ENCODE data around the gene SEMA4A. TPM values are rescaled to one million over a fixed set of nuclear protein-coding genes. Genes with fewer than 3 reads are reported as not detected.
"Not testable (repeated sequence)": the region's sequence is repeated elsewhere in the genome, so short reads cannot be mapped to it uniquely, and the experiment has no call there.

Gene SEMA4A
- total and polyA plus RNA-seq, 2 donors (not counting 1 experiment from before 2014, with no cell fraction given): 0.27 to 0.99 TPM

DNA sequence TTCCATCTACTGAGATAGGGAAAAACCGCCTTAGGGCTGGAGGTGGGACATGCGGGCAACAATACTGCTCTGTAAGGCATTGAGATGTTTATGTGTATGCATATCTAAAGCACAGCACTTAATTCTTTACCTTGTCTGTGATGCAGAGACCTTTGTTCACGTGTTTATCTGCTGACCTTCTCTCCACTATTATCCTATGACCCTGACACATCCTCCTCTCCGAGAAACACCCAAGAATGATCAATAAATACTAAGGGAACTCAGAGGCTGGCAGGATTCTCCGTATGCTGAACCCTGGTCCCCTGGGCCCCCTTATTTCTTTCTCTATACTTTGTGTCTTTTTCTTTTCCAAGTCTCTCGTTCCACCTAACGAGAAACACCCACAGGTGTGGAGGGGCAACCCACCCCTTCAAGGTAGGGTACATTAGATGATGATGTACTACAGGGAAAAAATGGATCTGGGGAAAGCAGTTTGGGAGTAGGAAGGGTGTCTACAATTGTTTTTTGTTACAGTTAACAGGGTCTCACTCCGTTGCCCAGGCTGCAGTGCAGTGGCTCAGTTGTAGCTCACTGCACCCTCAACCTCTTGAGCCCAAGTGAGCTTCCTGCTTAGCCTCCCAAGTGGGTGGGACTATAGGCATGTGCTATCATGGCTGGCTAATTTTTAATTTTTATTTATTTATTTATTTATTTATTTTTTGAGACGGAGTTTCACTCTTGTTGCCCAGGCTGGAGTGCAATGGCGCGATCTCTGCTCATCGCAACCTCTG lies 28.8 kb downstream of the SEMA4A start:
- H3K4me2 ChIP-seq (ENCODE audit: extremely low read depth, insufficient read depth, low read length); H3K4me1 ChIP-seq (ENCODE audit: control insufficient read depth, extremely low read depth, insufficient read depth, low read length); H3K79me2 ChIP-seq (ENCODE audit: control insufficient read depth, insufficient read depth, low read length); DNase-seq (ENCODE audit: low read depth in 2 of 2); H3K36me3 ChIP-seq (ENCODE audit: control insufficient read depth, insufficient read depth, low read length); H4K20me1 ChIP-seq (ENCODE audit: control insufficient read depth, extremely low read depth, insufficient read depth, low read length); H3K9ac ChIP-seq (ENCODE audit: insufficient read depth, low read length); H3K9me3 ChIP-seq (ENCODE audit: control insufficient read depth, insufficient read depth, low read depth, low read length); H3K4me3 ChIP-seq (replicated peaks in 1 of 4; ENCODE audit: control extremely low read depth in 1 of 4, insufficient read depth in 1 of 4, low read depth in 3 of 4, low read length in 4 of 4); H2AFZ ChIP-seq (ENCODE audit: low read length); H3K27ac ChIP-seq (ENCODE audit: insufficient read depth, low read length): not testable (repeated sequence)
- H3K27me3 ChIP-seq (ENCODE audit: control insufficient read depth, insufficient read depth, low read length): peaks cover 11% of the 10 kb centered on the region

DNA sequence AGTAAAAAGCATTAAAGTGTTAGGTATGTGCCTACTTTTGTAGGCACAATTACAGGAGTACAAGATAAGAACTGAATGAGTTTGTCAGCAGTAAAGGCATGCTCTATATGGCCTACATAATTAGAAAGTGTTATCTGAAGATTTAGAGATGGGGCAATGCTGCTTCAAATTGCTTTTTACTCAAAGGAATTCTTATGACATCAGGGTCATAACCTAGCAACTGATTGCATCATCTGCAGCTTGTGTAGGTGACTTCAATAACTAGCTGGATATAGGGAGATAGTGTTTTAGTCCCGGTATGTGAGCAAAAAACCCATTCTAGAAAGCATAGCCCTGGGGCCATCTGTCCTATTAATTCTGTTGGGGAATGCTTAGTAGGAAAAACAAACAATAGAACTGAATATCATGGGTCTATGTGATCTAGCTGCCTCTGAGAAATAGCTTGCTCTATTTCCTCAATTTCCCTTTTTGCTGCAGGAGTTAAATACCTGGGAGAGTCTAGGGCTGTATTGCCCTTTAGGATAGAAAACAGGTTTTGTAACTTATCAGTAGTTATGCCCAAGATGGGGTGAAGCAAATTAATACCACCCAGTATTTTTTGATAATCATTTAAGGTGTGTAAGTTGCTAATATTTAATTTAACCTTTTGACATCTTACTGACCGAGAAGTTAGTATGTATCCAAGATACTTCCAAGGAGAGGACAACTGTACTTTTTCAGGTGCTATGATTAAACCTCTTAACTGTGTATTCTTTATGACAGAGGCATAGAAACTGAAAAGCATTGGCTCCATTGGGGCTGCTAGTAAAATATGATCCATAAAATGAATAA lies 33.2 kb downstream of the SEMA4A start:
- not testable (repeated sequence) for H3K27ac ChIP-seq (ENCODE audit: insufficient read depth, low read length); H2AFZ ChIP-seq (ENCODE audit: low read length); H3K9ac ChIP-seq (ENCODE audit: insufficient read depth, low read length); H3K4me1 ChIP-seq (ENCODE audit: control insufficient read depth, extremely low read depth, insufficient read depth, low read length); DNase-seq (ENCODE audit: low read depth in 2 of 2); H3K4me2 ChIP-seq (ENCODE audit: extremely low read depth, insufficient read depth, low read length); H3K9me3 ChIP-seq (ENCODE audit: control insufficient read depth, insufficient read depth, low read depth, low read length); H3K27me3 ChIP-seq (ENCODE audit: control insufficient read depth, insufficient read depth, low read length); H3K36me3 ChIP-seq (ENCODE audit: control insufficient read depth, insufficient read depth, low read length); H3K4me3 ChIP-seq (replicated peaks in 1 of 4; ENCODE audit: control extremely low read depth in 1 of 4, insufficient read depth in 1 of 4, low read depth in 3 of 4, low read length in 4 of 4); H3K79me2 ChIP-seq (ENCODE audit: control insufficient read depth, insufficient read depth, low read length); H4K20me1 ChIP-seq (ENCODE audit: control insufficient read depth, extremely low read depth, insufficient read depth, low read length)

DNA sequence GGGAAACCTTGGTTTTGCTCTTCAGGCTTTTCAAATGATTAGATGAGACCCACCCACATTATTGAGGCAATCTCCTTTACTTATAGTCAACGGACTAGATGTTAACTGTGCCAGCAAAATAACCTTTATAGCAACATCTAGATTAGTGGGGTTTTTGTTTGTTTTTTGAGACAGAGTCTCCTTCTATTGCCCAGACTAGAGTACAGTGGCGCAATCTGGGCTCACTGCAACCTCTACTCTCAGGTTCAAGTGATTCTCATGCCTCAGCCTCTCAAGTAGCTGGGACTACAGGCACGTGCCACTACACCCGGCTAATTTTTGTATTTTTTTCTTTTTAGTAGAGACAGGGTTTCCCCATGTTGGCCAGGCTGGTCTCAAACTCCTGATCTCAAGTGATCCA lies 36.9 kb downstream of the SEMA4A start:
- H4K20me1 ChIP-seq (ENCODE audit: control insufficient read depth, extremely low read depth, insufficient read depth, low read length); H3K9ac ChIP-seq (ENCODE audit: insufficient read depth, low read length); H3K9me3 ChIP-seq (ENCODE audit: control insufficient read depth, insufficient read depth, low read depth, low read length); H3K36me3 ChIP-seq (ENCODE audit: control insufficient read depth, insufficient read depth, low read length); H3K4me3 ChIP-seq (replicated peaks in 1 of 4; ENCODE audit: control extremely low read depth in 1 of 4, insufficient read depth in 1 of 4, low read depth in 3 of 4, low read length in 4 of 4); DNase-seq (ENCODE audit: low read depth in 2 of 2); H3K27me3 ChIP-seq (ENCODE audit: control insufficient read depth, insufficient read depth, low read length); H3K27ac ChIP-seq (ENCODE audit: insufficient read depth, low read length); H3K4me2 ChIP-seq (ENCODE audit: extremely low read depth, insufficient read depth, low read length); H2AFZ ChIP-seq (ENCODE audit: low read length); H3K4me1 ChIP-seq (ENCODE audit: control insufficient read depth, extremely low read depth, insufficient read depth, low read length): not testable (repeated sequence)
- peaks cover 11% of the 10 kb centered on the region for H3K79me2 ChIP-seq (ENCODE audit: control insufficient read depth, insufficient read depth, low read length)

DNA sequence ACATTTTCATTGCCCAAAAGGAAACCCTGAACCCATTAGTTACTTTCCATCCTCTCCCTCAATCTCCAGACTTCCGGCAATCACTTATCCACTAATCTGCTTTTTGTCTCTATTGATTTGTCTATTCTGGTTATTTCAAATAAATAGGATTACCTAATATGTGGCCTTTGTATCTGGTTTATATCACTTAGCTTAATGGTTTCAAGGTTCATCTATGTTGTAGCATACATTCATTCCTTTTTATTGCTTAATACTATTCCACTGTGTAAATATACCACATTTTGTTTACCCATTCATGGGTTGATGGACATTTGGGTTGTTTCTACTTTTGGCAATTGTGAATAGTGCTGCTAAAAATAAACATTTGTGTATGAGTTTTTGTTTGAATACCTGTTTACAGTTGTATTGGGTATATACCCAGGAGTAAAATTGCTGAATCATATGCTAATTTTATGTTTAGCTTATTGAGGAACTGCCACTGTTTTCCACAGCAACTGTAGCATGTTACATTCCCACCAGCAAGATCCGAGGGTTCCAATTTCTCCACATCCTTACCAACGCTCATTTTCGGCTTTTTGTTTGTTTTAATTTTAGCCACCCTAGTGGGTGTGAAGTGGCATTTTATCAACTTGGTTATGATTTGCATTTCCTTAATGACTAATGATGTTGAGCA lies 38.0 kb downstream of the SEMA4A start:
- Histone ChIP-seq H2AFZ (ENCODE audit: low read length) (no peak overlapping the region), H3K4me2 (ENCODE audit: extremely low read depth, insufficient read depth, low read length) (no peak overlapping the region), H3K27me3 (ENCODE audit: control insufficient read depth, insufficient read depth, low read length) (no peaks in the 10 kb centered on the region), H3K36me3 (ENCODE audit: control insufficient read depth, insufficient read depth, low read length) (no peaks in the 10 kb centered on the region), H3K9ac (ENCODE audit: insufficient read depth, low read length) (no peak overlapping the region), H3K27ac (ENCODE audit: insufficient read depth, low read length) (no peak overlapping the region), H4K20me1 (ENCODE audit: control insufficient read depth, extremely low read depth, insufficient read depth, low read length) (no peaks in the 10 kb centered on the region), H3K4me3 (replicated peaks in 1 of 4; ENCODE audit: control extremely low read depth in 1 of 4, insufficient read depth in 1 of 4, low read depth in 3 of 4, low read length in 4 of 4) (no peak overlapping the region), H3K4me1 (ENCODE audit: control insufficient read depth, extremely low read depth, insufficient read depth, low read length) (peaks cover 5% of the 10 kb centered on the region), H3K79me2 (ENCODE audit: control insufficient read depth, insufficient read depth, low read length) (peaks cover 23% of the 10 kb centered on the region), H3K9me3 (ENCODE audit: control insufficient read depth, insufficient read depth, low read depth, low read length) (no peaks in the 10 kb centered on the region)
- no peak for DNase-seq (ENCODE audit: low read depth in 2 of 2)
- TF ChIP-seq EZH2 (IDR thresholded peaks at IDR 0.05; ENCODE audit: low read length, missing control alignments): no peak
- TF ChIP-seq, protein P1, sequence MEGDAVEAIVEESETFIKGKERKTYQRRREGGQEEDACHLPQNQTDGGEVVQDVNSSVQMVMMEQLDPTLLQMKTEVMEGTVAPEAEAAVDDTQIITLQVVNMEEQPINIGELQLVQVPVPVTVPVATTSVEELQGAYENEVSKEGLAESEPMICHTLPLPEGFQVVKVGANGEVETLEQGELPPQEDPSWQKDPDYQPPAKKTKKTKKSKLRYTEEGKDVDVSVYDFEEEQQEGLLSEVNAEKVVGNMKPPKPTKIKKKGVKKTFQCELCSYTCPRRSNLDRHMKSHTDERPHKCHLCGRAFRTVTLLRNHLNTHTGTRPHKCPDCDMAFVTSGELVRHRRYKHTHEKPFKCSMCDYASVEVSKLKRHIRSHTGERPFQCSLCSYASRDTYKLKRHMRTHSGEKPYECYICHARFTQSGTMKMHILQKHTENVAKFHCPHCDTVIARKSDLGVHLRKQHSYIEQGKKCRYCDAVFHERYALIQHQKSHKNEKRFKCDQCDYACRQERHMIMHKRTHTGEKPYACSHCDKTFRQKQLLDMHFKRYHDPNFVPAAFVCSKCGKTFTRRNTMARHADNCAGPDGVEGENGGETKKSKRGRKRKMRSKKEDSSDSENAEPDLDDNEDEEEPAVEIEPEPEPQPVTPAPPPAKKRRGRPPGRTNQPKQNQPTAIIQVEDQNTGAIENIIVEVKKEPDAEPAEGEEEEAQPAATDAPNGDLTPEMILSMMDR (conservative IDR thresholded peaks at IDR 0.05 in 1 of 2, IDR thresholded peaks at IDR 0.05 in 1 of 2; ENCODE audit: low read depth in 1 of 2, low read length in 2 of 2): no peak
